GM19397 (cell line): ENCODE data around the gene GNAL.

Experiments
- ATAC-seq: cut with Tn5 transposase; IDR thresholded peaks from one replicate; pipeline ENCODE4 v1.9.1; 2021; ENCODE audit warnings: mild to moderate bottlenecking, moderate library complexity; ENCODE audit not compliant: unreplicated experiment

The GNAL gene

DNA sequence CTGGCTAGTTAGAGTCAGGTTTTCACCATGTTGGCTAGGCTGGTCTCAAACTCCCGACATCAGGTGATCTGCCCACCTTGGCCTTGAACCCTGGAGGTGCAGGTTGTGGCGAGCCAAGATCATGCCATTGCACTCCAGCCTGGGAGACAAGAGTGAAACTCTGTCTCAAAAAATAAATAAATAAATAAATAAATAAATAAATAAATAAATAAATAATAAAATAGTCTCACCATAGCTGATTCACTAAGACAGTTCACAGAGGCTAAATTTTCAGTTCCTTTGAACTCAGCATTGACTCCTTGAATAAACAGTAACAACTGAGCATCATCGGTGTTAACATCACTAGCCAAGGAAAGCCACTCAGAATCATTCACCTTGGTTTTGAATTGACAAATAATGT lies 32.7 kb downstream of the GNAL start:
- ATAC-seq = no peak

- no peak for ATAC-seq
Observed at GRCh38 chr18:11724781-11725180, 35.7 kb downstream of the GNAL start.

DNA sequence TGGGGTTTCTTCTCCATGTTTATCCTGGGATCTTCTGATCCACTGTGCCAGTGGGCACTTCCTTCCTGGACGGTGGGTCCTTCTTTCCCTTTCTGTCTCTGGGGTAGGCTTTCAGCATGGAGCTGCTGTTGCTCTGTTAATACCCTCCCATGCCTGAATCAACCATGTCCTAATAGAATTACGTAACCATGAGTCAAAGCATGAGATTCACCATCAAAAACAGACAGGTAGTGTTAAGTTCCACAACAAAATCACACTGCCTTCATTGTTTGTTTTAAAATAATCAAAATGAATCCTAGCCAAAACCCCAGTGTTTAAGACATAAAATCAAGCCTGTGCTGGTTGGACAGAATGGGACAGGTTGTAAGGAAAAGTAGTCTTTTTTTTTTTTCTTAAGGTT lies 37.5 kb downstream of the GNAL start:
- ATAC-seq = no peak

DNA sequence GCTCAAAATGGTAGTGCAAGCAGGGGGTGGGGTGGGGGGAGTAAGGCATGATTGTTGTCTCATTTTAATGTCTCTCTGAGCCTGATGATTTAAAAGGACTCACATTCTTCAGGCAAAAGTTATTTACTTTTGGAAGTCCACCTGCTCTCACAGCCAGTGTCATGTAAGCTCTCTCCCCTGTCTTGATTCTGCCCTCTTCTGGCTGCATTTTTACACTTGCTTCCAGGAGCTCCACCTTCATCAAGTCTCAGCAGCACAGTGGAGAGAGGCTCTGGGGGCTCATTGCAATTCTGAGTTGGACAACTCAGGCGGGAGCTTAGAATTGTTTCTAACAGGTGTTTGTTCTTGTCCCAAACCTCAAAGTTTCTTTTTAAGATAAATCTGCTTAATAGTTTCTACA lies 39.2 kb downstream of the GNAL start:
- ATAC-seq = no peak

GRCh38 chr18:11729556-11729955 lies 40.5 kb downstream of the GNAL start:
- ATAC-seq = no peak

GRCh38 chr18:11733031-11733430 lies 44.0 kb downstream of the GNAL start:
- peak; percentile 90 for ATAC-seq

GRCh38 chr18:11736656-11737055 lies 47.6 kb downstream of the GNAL start:
- ATAC-seq = no peak

DNA sequence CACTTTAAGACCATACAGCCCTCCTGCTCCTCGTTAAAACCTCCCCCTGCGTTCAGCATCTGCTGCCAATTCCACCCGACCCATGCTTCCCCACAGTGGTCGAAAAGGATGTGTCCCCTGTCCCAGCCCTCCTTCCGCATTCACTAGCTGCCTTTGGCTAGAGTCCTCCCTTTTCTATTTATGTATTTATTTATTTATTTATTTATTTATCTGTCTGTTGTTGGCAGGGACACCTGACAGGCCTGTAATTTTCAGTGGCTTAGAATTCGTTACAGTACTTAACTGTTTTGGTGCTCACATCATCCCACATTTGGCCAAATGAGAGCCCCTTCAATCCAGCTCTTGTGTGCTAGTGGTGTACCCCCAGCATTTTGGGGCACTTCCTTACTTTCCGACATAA lies 50.8 kb downstream of the GNAL start:
- no peak for ATAC-seq

DNA sequence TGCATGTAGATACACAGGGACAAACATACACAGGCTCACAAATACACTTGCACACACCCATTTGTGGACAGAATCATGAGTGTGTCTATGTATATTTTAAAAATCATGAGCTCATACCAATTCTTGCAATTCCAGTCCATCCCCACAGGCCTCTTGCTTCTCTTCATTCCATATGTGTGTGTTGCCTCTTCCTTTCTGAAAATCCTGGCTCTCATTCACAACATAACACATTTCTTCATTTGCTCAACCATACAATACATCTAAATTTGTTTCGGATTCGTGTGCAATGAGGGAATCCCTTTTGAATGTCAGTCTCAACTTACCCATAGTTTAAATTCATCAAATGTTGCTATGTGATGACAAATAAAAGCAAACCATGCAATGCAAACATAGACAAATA lies 51.4 kb downstream of the GNAL start:
- no peak for ATAC-seq

- ATAC-seq = no peak
Observed at GRCh38 chr18:11741505-11742145, 52.6 kb downstream of the GNAL start.

- ATAC-seq = no peak
Observed at GRCh38 chr18:11745521-11745920, 56.5 kb downstream of the GNAL start.

DNA sequence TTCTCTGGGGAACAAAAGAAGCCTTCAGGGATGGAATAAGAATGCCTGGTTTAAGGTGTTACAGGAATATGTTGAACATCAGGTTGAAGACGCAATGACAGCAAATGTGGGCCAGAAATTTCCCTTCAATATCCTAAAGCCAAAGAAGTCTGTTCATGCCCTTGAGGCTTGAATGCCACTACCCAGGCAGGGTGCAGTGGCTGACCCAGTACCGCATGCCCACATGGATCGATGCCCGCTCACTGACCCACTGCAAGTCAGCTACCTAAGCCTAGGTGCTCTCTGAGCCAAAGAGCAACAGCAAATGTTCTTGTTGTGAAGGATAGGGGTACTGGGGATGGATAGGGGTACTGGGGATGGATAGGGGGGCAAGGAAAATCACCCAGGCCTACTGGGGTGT lies 58.2 kb downstream of the GNAL start:
- no peak for ATAC-seq

DNA sequence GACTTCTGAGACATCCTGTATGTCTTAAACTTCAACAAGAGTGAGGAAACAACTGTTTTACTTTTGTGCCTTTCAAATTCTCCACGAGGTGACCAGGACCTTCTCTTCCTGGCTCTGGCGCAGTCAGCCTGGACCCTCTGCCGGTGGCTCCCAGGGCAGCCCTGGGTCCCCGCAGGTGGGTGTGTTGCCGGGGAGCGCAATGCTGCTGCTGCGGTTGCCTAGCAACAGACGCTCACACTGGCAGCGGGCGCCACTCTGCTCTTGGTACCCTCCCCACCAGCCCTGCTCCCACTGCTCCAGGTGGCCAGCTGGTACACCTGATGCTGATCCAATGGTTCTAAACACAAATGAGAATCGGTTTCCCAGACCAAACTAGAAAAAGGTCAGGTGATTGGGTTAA lies 58.7 kb downstream of the GNAL start:
- ATAC-seq = no peak

DNA sequence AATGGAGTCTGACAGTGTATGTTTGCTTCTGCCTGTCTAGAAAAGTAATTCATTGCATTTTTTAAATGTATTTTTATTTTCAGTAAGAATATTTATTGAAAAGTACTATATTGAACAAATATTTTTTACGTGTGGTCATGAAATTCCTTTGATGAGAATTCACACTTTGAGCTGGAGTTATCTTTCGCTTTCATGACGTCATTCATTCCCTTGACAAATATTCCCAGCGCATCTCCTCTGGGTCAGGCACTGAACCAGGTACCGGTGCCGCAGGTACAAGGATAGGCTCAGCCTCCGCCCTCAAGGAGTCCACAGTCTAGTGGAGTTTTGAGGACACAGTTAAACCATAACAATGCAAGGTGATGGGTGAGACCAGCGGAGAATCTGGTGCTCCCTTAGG lies 60.2 kb downstream of the GNAL start:
- no peak for ATAC-seq

DNA sequence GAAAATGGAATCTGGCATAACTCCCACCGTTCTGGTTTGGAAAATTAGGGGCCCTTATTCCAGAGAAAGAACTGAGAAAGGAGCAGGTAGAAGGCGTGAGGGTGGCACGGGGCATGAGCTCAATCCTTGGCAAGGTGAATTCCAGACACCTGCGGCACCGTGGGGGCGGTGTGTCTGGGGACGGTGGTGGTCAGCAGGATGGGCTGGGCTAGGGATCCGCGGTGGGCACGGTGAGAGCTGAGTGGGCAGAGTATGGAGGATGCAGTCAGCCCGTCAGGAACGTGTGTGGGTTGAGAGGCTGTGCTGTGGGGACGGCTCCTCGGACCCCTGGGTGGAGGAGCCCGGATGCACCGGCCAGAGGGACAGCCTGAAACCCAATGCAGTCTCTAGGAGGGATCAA lies 61.1 kb downstream of the GNAL start:
- no peak for ATAC-seq

- no peak for ATAC-seq
Observed at GRCh38 chr18:11750581-11751310, 61.7 kb downstream of the GNAL start.

- no peak for ATAC-seq
Observed at GRCh38 chr18:11751341-11752115, 62.5 kb downstream of the GNAL start.

DNA sequence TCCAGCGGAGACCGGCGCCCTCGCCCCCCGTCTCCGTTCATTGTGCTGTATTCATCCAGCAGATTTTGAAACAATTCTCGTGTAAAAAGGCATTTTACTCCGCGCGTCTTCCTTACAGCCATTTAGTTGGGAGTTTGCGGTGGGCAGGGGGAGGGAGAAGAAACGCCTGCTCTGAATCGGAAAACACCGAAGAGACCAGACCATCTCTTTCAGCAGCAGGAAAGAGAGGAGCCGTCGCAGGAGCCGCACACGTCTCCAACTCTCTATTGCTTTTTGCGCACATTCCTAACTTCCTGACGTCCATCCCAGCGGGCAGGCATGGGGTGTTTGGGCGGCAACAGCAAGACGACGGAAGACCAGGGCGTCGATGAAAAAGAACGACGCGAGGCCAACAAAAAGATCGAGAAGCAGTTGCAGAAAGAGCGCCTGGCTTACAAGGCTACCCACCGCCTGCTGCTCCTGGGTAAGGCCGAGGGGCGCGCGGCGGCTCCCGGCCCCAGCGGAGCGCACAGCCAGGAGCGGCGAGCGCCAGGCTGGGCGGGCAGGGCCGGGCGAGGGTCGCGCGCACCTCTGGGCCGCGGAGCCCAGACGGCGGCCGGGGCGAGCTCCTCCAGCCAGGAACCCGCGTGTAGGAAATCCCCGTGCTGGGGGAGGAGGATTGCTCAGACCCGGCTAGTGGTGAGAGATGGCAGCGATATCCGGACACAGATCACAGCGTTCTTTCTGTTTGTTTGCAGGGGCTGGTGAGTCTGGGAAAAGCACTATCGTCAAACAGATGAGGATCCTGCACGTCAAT lies 63.2 kb downstream of the GNAL start:
- no peak for ATAC-seq

- no peak for ATAC-seq
Observed at GRCh38 chr18:11754979-11755378, 65.9 kb downstream of the GNAL start.

GRCh38 chr18:11757084-11757590 lies 68.1 kb downstream of the GNAL start:
- ATAC-seq = no peak

DNA sequence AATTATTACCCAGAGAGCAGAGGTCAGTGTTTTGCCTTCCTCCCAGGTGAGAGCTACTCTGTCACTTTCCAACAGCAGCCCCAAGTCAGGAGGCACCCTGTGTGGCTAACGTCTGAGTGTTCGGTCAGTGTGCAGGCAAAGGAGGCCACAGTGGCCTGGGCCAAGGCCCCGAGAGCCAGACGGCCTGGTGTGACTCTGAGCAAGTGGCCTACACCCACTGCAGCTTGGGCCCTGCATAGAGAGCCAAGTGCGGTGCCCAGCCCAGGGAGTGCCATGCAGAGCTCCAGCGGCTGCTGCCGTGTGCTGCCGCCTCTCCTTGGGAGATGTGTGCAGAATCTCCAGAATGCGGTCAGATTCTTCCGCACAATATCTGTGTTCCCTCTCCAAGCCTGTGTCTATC lies 70.4 kb downstream of the GNAL start:
- ATAC-seq = no peak
